Measurements from ENCODE around the gene KANK4.

GRCh38 chr1:62224182-62224581 is 95.1 kb downstream of the KANK4 start:
- TF ChIP-seq CTCF (IDR thresholded peaks at IDR 0.05), result no peak
- no peak for TF ChIP-seq EP300 (IDR thresholded peaks at IDR 0.05)
- TF ChIP-seq POLR2A (IDR thresholded peaks at IDR 0.05), result no peak
